DMS153 treated with DMSO at 0.1 percent for 48 hours (cell line): ENCODE results near the gene NOLC1.
A peak's percentile ranks its signal among the peaks of the same experiment; 100 is the strongest.

Experiments
- DNase-seq: peaks from one replicate; lab custom pipeline; 2025; ENCODE audit not compliant: unreplicated experiment; lab: John Stamatoyannopoulos, UW

NOLC1 gene

DNA sequence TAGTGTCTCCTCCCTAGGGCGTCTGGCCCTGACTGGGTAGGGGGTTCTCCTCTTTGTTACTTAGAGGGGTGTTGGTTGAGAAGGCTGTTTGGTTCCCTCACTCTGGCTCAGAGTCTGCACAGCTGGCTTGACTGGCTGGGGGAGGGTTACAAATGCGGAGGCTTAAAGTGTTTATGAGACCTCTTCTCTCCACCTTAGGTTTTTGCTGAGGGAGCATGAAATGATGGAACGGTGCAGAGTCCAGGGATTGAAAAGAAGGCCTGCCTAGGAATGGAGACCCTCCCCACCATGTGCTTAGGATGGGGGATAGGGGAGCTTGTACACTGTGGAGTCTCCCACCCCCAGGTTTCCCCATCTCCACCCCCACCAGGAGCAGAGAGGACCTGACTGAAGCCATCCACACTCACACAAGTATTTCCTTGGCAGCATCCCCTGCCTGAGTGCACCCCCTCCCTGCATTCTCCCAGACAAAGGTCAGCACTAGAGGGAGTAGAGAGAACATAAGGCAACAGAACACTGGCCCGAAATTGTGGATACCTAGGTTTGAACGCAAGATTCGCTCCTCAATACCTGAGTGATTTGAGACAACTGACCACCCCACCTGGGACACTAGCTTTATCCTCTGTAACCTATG is 30.3 kb upstream of the NOLC1 start:
- DNase-seq, result no peak

DNA sequence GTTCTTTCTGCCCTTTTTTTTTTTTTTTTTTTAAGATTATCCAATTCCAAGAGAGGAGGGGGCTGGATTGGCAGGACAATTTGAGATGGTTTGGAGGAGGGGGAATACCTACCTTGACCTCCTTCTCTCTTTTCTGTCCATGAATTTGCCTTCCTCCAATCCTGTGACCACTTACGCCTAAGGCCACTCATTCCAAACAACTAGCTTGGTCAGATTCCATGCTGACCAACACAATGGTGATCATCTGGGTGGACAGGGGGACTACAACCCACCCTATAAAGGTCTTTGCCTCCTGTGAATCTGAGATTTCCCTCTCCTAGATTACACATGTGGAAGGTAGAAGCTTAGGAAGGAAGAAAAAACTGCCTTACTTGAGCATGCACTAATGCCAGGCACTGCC is 29.7 kb upstream of the NOLC1 start:
- no peak for DNase-seq

DNA sequence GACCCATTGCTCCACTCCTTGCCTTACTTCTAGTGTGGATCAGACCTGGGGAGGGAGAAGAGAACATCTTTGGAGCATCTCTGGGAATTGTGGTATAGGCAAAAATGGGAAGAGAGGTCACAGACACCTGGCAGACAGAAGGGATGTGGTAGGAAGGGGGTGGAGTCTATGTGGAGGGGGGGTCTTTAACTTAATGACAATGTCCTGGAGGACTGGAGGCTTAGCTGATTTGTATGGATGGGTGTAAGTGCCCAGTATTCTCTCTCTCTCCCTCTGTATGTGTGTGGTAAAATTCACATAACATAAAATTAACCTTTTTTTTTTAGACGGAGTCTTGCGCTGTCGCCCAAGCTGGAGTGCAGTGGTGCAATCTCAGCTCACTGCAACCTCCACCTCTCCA is 29.0 kb upstream of the NOLC1 start:
- DNase-seq, result no peak

DNA sequence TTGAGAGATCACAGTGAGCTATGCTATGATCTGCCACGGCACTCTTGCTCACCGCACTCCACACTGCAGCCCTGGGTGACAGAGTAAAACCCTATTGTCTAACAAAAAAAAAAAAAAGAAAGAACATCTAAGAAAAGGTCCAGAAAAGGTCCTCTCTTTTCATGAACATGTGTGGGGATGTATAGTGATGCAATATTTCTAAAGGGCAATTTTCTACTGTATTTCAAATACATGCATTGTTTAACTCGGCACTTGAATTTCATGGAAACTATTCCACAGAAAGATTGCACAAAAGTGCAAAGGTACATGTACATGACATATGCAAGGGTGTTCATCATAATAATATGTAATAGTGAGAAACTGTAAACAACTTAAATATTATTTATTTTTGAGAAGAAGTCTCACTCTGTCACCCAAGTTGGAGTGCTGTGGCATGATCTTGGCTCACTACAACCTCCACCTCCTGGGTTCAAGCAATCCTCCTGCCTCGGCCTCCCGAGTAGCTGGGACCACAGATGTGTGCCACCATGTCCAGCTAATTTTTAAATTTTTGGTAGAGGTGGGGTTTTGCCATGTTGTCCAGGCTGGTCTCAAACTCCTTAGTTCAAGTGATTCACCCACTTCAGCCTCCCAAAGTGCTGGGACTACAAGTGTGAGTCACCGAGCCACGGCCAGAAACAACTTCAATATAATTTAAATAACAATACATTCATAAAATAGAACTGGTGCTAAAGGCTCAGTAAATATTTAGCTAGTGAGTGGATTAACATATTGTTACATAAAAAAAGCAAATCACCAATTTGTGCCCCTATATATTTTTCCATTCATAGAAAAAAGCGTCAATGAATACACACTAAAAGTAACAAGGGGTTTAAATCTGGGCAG is 20.7 kb upstream of the NOLC1 start:
- no peak for DNase-seq

DNA sequence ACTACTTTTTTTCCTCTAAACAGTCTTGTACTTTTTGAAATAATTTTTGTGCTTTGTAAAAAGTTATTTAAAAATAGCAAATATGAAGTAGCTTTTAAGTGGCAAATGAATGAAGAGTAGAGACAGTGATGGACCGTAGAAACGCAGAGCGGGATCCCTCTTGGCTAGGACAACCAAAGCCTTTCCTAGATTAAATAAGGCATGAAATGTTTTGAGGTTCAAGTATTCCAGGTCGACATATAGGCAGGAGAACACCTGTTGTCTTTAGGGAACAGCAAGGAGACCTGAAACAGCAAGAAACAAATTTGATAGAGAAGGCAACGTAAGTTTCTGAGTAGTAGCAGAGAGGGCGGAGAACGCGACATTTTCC is 20.0 kb upstream of the NOLC1 start:
- no peak for DNase-seq

DNA sequence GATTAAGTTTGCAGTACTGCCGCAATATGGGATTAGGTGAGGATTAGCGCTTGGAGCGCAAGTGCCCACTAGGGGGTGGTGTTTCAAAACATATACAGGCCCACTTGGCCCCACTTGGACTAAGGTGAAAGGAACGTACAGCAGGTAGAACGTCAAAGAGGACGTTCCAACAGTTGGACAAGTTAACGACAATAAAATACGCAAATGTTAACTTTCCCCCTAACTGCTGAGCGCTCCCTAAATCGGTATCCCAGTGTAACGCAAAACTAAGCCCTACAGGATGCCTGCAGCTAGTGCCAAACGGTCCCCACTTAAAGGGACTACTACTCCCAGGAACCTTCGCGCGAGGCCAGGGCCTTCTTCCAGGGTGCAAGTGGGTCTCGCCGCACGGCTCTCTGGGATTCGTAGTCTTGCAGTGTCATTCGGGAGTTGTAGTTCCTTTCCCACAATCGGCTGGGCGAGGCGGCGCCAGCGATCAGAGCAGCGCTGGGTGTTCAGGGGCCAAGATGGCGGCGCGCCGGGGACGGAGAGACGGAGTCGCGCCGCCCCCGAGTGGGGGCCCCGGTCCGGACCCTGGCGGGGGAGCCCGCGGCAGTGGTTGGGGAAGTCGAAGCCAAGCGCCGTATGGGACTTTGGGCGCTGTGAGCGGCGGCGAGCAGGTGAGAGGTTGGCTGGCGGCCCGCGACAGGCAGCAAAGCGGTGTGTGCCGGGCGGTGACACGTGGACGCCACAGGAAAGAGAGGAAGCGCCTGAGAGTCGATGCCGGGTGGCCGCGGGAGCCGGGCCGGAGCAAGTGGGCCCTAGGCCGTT is 19.4 kb upstream of the NOLC1 start, which contains the start of gene PPRC1:
TSS of gene PPRC1 (plus strand) at position 478 of the 810 bp plus-strand sequence. CDS start at position 507, 29 bp downstream.
- peak; percentile 98 for DNase-seq

DNA sequence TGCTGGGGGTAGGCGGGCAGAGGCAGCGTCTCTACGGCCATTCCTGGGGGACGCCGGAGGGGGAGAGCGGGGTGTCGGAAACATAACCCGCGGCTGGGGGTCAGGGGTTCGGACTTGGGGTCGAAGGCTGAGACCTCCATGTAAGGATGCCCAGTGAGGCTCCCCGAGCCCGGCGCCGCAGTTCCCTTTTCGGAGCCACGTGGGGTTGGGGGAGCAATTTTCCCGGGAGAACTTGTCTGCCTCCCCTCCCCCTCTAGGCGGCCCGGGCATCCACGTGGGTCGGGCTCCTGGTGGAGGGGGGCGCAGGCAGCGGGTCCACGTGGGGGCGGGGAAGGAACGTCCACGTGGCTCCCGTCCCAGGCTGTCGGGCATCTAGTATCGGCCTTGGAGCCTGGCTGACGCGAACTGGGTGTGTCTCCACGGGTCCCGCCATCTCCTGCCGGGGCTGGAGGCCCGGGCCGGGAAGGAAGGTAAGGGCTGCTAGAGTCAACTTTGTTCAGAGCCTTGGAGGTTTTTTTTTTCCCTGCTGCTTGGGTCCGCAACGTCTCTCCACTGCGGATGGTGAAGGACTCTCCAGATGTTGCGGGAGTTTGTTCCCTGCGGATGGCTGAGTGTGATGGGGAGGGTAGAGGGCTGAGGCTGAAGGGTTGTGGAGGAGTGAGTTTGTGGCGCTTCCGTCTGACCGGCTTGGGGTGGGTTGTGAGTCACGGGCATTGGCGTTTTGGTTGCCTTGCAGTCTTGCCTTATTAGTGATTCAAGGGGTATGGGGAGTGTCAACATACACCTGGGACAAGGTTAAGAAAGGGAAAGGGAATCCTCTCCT is 18.6 kb upstream of the NOLC1 start:
- DNase-seq, result no peak

DNA sequence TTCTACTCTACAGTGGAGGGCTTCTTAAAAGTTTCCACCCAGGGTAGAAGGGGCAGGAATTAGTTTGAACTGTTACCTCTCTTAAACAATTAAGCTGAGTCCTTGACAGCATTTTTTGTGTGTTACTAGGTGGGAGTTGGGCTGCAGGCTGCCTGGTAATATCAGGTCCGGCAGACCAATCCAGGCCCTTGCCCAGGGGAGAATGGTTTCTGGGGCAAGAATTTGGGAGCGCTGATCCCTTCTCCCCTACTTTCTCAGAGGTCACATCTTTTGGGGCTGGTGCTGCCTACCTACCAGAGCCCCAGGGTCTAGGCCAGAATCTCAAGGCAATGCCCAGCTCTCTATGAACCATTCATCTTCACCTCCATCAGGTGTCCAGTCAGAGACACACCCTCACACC is 17.8 kb upstream of the NOLC1 start:
- DNase-seq, result no peak

DNA sequence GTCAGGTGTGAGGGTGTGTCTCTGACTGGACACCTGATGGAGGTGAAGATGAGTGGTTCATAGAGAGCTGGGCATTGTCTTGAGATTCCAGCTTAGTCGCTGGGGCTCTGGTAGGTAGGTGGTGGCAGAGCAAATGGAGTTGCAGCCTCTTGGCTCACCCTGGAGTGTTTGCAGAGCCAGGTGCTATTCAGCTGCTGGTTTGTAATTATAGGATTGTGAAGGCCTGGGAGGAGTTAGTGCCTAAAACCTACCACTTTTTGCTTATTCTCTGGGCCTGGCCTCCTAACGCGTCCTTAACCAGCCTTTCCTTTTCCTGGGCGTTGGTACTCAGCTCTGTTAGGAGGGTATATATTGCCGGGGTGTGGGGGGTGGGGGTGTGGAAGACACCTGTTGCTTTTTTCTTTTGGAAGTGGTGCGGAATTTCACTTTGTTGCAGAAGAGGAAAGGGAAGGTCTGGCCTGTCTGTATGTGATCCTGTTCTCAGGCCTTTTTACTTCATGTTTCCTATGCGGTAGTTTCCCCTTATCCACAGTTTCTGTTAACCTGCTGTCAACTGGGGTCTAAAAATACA is 16.1 kb upstream of the NOLC1 start:
- DNase-seq, result peak; percentile 41

DNA sequence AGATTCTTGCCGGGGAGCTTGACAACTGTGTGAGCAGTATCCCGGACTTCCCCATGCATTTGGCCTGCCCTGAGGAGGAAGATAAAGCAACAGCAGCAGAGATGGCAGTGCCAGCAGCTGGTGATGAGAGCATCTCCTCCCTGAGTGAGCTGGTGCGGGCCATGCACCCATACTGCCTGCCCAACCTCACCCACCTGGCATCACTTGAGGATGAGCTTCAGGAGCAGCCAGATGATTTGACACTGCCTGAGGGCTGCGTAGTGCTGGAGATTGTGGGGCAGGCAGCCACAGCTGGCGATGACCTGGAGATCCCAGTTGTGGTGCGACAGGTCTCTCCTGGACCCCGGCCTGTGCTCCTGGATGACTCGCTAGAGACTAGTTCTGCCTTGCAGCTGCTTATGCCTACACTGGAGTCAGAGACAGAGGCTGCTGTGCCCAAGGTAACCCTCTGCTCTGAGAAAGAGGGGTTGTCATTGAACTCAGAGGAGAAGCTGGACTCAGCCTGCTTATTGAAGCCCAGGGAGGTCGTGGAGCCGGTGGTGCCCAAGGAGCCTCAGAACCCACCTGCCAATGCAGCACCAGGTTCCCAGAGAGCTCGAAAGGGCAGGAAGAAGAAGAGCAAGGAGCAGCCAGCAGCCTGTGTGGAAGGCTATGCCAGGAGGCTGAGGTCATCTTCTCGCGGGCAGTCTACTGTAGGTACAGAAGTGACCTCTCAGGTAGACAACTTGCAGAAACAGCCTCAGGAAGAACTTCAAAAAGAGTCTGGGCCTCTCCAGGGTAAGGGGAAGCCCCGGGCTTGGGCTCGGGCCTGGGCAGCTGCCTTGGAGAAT is 12.7 kb upstream of the NOLC1 start:
- no peak for DNase-seq

DNA sequence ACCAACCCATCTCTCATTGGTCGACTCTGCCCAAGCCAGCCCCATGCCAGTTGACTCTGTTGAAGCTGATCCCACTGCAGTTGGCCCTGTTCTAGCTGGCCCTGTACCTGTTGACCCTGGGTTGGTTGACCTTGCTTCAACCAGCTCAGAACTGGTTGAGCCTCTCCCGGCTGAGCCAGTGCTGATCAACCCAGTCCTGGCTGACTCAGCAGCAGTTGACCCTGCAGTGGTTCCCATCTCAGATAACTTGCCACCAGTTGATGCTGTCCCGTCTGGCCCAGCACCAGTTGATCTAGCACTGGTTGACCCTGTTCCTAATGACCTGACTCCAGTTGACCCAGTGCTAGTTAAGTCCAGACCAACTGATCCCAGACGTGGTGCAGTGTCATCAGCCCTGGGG is 12.0 kb upstream of the NOLC1 start:
- no peak for DNase-seq

DNA sequence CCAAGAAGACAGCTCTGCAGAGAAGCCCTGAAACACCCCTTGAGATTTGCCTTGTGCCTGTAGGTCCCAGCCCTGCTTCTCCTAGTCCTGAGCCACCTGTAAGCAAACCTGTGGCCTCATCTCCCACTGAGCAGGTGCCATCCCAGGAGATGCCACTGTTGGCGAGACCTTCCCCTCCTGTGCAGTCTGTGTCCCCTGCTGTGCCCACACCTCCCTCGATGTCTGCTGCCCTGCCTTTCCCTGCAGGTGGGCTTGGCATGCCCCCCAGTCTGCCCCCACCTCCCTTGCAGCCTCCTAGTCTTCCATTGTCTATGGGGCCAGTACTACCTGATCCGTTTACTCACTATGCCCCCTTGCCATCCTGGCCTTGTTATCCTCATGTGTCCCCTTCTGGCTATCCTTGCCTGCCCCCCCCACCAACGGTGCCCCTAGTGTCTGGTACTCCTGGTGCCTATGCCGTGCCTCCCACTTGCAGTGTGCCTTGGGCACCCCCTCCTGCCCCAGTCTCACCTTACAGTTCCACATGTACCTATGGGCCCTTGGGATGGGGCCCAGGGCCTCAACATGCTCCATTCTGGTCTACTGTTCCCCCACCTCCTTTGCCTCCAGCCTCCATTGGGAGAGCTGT is 11.2 kb upstream of the NOLC1 start:
- DNase-seq, result no peak

DNA sequence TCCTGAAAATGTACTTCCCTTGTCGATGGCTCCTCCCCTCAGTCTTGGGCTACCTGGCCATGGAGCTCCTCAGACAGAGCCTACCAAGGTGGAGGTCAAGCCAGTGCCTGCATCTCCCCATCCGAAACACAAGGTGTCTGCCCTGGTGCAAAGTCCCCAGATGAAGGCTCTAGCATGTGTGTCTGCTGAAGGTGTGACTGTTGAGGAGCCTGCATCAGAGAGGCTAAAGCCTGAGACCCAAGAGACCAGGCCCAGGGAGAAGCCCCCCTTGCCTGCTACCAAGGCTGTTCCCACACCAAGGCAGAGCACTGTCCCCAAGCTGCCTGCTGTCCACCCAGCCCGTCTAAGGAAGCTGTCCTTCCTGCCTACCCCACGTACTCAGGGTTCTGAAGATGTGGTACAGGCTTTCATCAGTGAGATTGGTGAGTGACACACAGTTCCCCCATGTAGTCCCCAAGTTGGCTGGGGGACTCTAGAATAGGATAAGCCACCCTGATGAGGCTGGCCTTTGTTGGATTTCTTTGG is 10.5 kb upstream of the NOLC1 start:
- no peak for DNase-seq

DNA sequence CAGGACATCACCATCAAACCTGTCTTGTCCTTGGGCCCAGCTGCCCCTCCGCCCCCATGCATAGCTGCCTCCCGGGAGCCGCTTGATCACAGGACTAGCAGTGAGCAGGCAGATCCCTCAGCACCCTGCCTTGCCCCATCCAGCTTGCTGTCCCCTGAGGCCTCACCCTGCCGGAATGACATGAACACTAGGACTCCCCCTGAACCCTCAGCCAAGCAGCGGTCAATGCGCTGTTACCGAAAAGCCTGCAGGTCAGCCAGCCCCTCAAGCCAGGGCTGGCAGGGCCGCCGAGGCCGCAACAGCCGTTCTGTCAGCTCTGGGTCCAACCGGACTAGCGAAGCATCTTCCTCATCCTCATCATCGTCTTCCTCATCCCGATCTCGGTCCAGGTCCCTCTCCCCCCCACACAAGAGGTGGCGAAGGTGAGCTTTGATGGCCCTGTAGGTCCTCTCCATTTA is 5.2 kb upstream of the NOLC1 start:
- DNase-seq, result no peak

DNA sequence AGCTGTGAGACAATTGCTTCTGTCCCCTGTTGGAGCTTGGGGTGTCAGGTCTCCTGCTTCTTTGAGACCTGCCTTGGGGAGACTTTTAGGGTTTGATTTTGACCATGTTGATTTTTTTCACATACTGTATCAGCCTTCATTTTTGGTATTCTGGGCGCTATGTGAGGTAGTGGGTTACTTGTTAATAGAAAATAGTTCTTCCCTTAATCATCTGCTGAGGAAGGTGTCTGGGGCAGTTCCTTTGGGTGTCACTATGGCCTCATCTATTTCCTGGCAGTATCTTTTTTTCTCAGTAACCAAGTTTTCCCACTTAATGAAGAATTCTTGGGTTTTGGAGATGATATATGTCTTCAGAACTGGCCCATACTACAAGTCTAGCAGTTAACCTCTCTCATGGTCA is 4.6 kb upstream of the NOLC1 start:
- DNase-seq, result no peak

DNA sequence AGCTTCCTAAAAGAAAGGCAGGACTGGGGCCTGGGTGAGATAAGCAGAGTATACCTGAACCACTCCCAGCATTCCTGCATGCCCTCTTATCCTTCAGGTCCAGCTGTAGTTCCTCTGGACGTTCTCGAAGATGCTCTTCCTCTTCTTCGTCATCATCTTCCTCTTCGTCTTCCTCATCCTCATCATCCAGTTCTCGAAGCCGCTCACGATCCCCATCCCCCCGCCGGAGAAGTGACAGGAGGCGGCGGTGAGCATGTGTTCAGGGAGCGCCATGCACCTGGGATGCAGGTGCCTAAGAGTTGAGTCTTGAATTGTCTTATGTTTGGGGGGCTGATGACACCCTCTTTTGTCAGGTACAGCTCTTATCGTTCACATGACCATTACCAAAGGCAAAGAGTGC is 3.9 kb upstream of the NOLC1 start:
- DNase-seq, result no peak

DNA sequence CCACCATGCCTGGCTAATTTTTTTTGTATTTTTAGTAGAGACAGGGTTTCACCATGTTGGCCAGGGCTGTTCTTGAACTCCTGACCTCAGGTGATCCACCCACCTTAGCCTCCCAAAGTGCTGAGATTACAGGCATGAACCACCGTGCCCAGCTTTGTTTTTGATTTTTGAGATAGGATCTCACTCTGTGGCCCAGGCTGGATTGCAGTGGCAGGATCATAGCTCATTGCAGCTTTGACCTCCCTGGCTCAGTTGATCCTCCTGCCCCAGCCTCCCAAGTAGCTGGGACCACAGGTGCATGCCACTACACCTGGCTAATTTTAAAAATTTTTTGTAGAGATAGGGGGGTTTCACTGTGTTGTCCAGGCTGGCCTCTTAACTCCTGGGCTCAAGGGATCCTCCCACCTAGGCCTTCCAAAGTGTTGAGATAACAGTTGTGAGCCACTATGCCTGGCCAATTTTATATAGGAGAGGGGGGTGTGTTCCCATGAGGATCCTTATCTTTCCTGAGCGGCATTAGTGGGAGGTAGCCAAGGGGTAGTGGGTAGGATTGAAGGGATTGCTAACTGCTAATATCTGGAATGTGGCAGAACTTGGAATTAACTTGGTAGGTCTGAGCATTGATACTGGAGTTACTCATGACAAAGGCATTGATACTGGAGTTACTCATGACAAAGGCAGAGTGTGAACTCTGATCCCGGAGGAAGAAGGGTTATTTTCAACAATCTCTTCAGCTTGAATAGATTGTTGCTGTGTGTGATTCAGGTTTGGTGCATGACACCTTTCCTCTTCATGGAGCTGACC is 1.0 kb upstream of the NOLC1 start:
- no peak for DNase-seq

DNA sequence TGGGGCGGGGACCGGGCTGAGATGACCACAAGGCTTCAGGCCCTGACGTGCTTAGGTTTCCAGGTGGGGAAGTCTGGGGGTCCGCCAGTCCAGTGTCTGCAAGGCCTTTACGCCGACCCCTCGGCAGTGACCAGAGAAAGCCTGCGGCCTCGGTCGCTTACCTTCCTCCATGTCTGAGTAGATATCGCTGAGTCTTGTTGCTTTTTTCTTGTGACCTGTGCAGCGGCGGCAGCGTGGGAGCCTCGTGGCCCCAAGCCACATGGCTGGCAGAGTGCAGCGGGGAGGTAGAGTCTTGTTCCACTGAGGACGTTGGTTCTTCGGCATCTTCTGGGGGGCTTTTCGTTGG is 329 bp downstream of the NOLC1 start:
- DNase-seq, result no peak
